Measurements from ENCODE around the gene GALNT4. TPM values are rescaled to one million over a fixed set of nuclear protein-coding genes. Genes with fewer than 3 reads are reported as not detected.

GALNT4 gene
- total RNA-seq, 6 experiments from 2014 or later, result 2.5 to 6.2 (median 4.1) TPM

DNA sequence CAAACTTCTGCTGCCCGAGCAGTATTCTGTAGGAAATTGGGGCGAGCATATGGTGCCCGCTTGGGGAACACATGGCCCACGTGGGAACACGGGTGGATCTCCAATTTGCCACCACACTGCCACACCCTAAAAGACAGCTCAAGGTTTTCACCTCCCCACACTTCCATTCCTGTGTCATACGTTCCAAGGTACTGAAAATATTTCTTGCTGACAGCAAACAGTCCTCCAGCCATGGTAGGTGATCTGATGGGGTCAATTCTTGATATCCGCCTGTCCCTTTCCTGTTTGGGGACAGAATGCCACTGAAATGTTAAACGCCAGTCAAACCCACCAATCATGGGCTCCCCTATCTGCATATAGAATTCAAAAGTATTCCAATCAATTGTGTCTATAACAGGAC, 1.2 kb downstream of the GALNT4 start:
- no peak for ATAC-seq
- H3K4me3 ChIP-seq, result peak overlapping the region in 1 of 3 donors; percentile 95

DNA sequence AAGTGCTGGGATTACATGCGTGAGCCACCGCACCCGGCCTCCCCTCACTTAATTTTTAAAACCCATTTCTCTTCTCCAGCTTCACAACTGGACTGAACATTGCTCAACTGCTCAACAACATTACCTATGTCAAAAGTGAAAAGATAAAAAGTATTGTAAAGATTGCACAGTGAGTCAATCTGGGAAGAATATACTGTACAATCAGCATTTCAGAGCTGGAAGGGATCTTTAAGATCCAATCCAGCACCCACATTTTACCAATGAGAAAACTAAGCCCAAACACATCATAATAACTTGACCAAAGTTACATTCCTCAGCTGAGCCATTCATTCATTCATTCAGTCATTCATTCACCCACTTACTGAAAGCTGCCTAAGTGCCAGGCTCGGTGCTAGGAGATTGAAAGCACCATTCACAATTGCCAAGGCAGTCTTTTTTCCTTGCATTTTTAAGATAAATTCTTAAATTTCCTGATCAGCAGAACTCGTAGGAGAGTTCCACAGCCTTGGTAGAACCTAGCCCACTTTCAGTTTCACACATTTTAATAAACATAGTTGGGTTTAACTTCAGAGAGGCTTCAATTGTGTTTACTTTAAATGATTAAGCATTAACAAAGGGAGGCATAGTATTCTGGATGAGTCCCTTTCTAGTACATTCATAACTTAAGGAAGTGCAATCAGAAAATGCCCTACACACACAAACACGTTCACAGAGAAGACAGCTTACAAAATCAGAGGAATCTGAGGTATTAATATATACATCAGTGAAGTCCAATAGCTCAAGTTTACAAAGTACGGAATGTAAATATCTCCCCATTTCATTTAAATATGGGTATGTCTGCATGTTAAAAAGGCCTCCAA, 3.0 kb downstream of the GALNT4 start:
- intact Hi-C loops (cut with DNase I), result loop anchor here in 1 of 2 donors (10.0 kb wide), 1 partner anchor 47 kb away; no protein-coding TSS in a partner anchor
- Histone ChIP-seq H3K27me3 (no peaks in the 10 kb centered on the region), H3K27ac (no peak overlapping the region), H3K4me3 (peak overlapping the region in 2 of 3 donors; percentile 1 to 6), H3K36me3 (no peaks in the 10 kb centered on the region), H3K9me3 (no peaks in the 10 kb centered on the region), H3K4me1 (peaks cover 0 to 30% (median 10%) of the 10 kb centered on the region in 4 donors)
- 53% methylated on average over 7 of the region's 7 CpGs for WGBS (ENCODE audit: insufficient coverage, low coverage, low lambda C conversion rate, missing lambda C conversion rate)
- ATAC-seq (peak in 1 of 4 donors; percentile 20), DNase-seq (no peak)
- no peak for TF ChIP-seq POLR2A (IDR thresholded peaks at IDR 0.05)
- TF ChIP-seq, protein P1, sequence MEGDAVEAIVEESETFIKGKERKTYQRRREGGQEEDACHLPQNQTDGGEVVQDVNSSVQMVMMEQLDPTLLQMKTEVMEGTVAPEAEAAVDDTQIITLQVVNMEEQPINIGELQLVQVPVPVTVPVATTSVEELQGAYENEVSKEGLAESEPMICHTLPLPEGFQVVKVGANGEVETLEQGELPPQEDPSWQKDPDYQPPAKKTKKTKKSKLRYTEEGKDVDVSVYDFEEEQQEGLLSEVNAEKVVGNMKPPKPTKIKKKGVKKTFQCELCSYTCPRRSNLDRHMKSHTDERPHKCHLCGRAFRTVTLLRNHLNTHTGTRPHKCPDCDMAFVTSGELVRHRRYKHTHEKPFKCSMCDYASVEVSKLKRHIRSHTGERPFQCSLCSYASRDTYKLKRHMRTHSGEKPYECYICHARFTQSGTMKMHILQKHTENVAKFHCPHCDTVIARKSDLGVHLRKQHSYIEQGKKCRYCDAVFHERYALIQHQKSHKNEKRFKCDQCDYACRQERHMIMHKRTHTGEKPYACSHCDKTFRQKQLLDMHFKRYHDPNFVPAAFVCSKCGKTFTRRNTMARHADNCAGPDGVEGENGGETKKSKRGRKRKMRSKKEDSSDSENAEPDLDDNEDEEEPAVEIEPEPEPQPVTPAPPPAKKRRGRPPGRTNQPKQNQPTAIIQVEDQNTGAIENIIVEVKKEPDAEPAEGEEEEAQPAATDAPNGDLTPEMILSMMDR (IDR thresholded peaks at IDR 0.05), result no peak

More for the DNA sequence above, 1.2 kb downstream of the GALNT4 start:
- no peak for DNase-seq
- Histone ChIP-seq H3K27ac (no peak overlapping the region), H3K36me3 (no peaks in the 10 kb centered on the region), H3K4me1 (peaks cover 0 to 31% (median 12%) of the 10 kb centered on the region in 4 donors), H3K27me3 (no peaks in the 10 kb centered on the region), H3K9me3 (no peaks in the 10 kb centered on the region)
- WGBS (ENCODE audit: insufficient coverage, low coverage, low lambda C conversion rate, missing lambda C conversion rate), result 84% methylated on average over 8 of the region's 8 CpGs
- intact Hi-C loops (cut with DNase I), result loop anchor here in 1 of 2 donors (10.0 kb wide), 1 partner anchor 49 kb away; no protein-coding TSS in a partner anchor
- TF ChIP-seq POLR2A (IDR thresholded peaks at IDR 0.05), result no peak
- TF ChIP-seq, protein P1 (IDR thresholded peaks at IDR 0.05), result no peak

DNA sequence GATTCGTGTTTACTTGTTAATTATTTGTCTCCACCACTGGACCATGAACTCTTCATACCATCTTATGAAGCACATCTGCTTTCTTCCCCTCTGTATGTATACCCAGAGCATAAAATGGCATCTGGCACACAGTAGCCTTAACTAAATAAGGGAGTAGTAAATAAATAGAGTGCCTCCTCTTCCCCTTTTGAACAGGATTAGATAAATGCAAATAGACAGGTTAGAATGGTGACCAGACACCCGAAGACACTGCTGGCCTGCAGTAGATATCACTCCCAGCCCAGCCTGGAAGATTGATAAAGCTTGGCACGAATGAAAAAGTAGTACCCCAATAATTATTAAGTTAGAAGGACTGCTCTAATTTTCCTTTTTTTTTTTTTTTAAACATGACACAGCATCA, 6.9 kb downstream of the GALNT4 start:
- intact Hi-C loops (cut with DNase I), result no loop called here
- DNase-seq (no peak), ATAC-seq (no peak)
- H3K27me3 ChIP-seq, result no peaks in the 10 kb centered on the region
- H3K27ac ChIP-seq, result no peak overlapping the region
- no peaks in the 10 kb centered on the region for H3K9me3 ChIP-seq
- H3K4me3 ChIP-seq, result no peak overlapping the region
- H3K36me3 ChIP-seq, result no peaks in the 10 kb centered on the region
- WGBS (ENCODE audit: insufficient coverage, low coverage, low lambda C conversion rate, missing lambda C conversion rate), result 57% methylated on average over 3 of the region's 3 CpGs
- peaks cover 0 to 14% (median 5%) of the 10 kb centered on the region in 4 donors for H3K4me1 ChIP-seq
- no peak for TF ChIP-seq POLR2A (IDR thresholded peaks at IDR 0.05)
- TF ChIP-seq, protein P1 (IDR thresholded peaks at IDR 0.05), result no peak

DNA sequence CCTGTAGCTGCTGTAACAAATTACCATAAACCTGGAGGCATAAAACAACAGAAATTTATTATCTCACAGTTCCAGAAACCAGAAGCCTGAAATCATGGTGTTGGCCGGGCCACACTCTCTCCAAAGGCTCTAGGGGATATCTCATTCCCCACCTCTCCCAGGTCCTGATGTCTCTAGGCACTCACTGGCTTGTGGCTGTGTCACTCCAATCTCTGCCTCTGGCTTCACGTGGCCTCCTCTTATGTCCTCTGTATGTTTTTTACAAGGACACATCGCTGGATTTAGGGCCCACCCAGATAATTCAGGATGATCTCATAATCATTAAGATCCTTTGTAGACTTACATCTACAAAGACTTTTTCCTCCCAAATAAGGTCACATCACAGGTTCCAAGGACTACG, 8.0 kb downstream of the GALNT4 start:
- Histone ChIP-seq H3K27ac (no peak overlapping the region), H3K27me3 (no peaks in the 10 kb centered on the region), H3K36me3 (no peaks in the 10 kb centered on the region), H3K4me3 (no peak overlapping the region), H3K4me1 (peaks cover 0 to 6% (median 2%) of the 10 kb centered on the region in 4 donors), H3K9me3 (no peaks in the 10 kb centered on the region)
- ATAC-seq, result no peak
- intact Hi-C loops (cut with DNase I), result no loop called here
- TF ChIP-seq POLR2A (IDR thresholded peaks at IDR 0.05), result no peak
- TF ChIP-seq, protein P1 (IDR thresholded peaks at IDR 0.05), result no peak
- WGBS (ENCODE audit: insufficient coverage, low coverage, low lambda C conversion rate, missing lambda C conversion rate), result 61% methylated on average over 3 of the region's 4 CpGs
- no peak for DNase-seq

All from right lobe of liver (tissue), 6 donors.